HG03558 (cell line): ENCODE data around the gene TFAP2C.
"Not testable (repeated sequence)": the region's sequence is repeated elsewhere in the genome, so short reads cannot be mapped to it uniquely, and the experiment has no call there.

ENCODE experiments used
- ATAC-seq: cut with Tn5 transposase; IDR thresholded peaks from one replicate; pipeline ENCODE4 v1.9.1; 2021; ENCODE audit warnings: moderate number of reproducible peaks; ENCODE audit not compliant: unreplicated experiment; ENCODE audit errors: extremely low read depth

The TFAP2C gene

GRCh38 chr20:56614196-56614595, 14.9 kb upstream of the TFAP2C start:
- no peak for ATAC-seq

- no peak for ATAC-seq
Observed at GRCh38 chr20:56616716-56617115, 12.4 kb upstream of the TFAP2C start.

- no peak for ATAC-seq
Observed at GRCh38 chr20:56617489-56617888, 11.6 kb upstream of the TFAP2C start.

- no peak for ATAC-seq
Observed at GRCh38 chr20:56621730-56622129, 7.4 kb upstream of the TFAP2C start.

- ATAC-seq, result not testable (repeated sequence)
Observed at GRCh38 chr20:56623930-56624329, 5.2 kb upstream of the TFAP2C start.

GRCh38 chr20:56624786-56625681, 4.1 kb upstream of the TFAP2C start:
- ATAC-seq, result no peak

GRCh38 chr20:56625837-56626236, 3.3 kb upstream of the TFAP2C start:
- no peak for ATAC-seq

GRCh38 chr20:56626367-56627121, 2.6 kb upstream of the TFAP2C start:
- no peak for ATAC-seq

- ATAC-seq, result no peak
Observed at GRCh38 chr20:56627122-56628014, 1.7 kb upstream of the TFAP2C start.

GRCh38 chr20:56628015-56628872, 862 bp upstream of the TFAP2C start:
- ATAC-seq, result no peak

GRCh38 chr20:56629464-56630085, 469 bp downstream of the TFAP2C start:
- no peak for ATAC-seq

GRCh38 chr20:56630086-56630493, 984 bp downstream of the TFAP2C start:
- no peak for ATAC-seq

GRCh38 chr20:56630506-56631317, 1.6 kb downstream of the TFAP2C start:
- ATAC-seq, result no peak

GRCh38 chr20:56631318-56631989, 2.3 kb downstream of the TFAP2C start:
- ATAC-seq, result no peak

- ATAC-seq, result no peak
Observed at GRCh38 chr20:56631990-56632327, 2.9 kb downstream of the TFAP2C start.

- ATAC-seq, result no peak
Observed at GRCh38 chr20:56634307-56634706, 5.2 kb downstream of the TFAP2C start.

GRCh38 chr20:56634735-56635385, 5.8 kb downstream of the TFAP2C start:
- no peak for ATAC-seq
